GM23338 (cell line): Measurements from ENCODE around the gene RILPL1. TPM values are rescaled to one million over a fixed set of nuclear protein-coding genes. Genes with fewer than 3 reads are reported as not detected.
"Not testable (repeated sequence)": the region's sequence is repeated elsewhere in the genome, so short reads cannot be mapped to it uniquely, and the experiment has no call there.

ENCODE experiments used
- ATAC-seq: fragments of 200-7000 bp; cut with Tn5 transposase; 3 replicates; pipeline ENCODE4 v1.9.1; 2020
- DNase-seq: peaks from one replicate; pipeline ENCODE4 v3.0.0-alpha.2; 2015; ENCODE audit warnings: low spot score
- H2AFZ ChIP-seq: fragments of 200-600 bp; sonication (generic); 2 replicates; pipeline ENCODE4 v1.8.0; 2016; ENCODE audit warnings: antibody characterized with exemption, mild to moderate bottlenecking, moderate library complexity
- H3F3A ChIP-seq: fragments of 200-600 bp; sonication (generic); replicated peaks from 2 replicates; pipeline ENCODE4 v1.8.0; 2017; ENCODE audit warnings: antibody characterized with exemption, mixed run types, low read depth
- H3K27ac ChIP-seq: fragments of 200-600 bp; sonication (generic); 2 replicates; pipeline ENCODE4 v1.6.1; 2016; ENCODE audit warnings: low read depth
- H3K27me3 ChIP-seq: fragments of 200-600 bp; sonication (generic); 2 replicates; pipeline ENCODE4 v1.8.0; 2016; ENCODE audit warnings: mild to moderate bottlenecking, mixed run types, moderate library complexity; ENCODE audit not compliant: insufficient read depth
- H3K36me3 ChIP-seq: fragments of 200-600 bp; sonication (generic); 2 replicates; pipeline ENCODE4 v1.8.0; 2016; ENCODE audit warnings: mild to moderate bottlenecking; ENCODE audit not compliant: insufficient read depth
- H3K4me1 ChIP-seq: fragments of 200-600 bp; sonication (generic); 2 replicates; pipeline ENCODE4 v1.8.0; 2016; ENCODE audit warnings: mild to moderate bottlenecking, moderate library complexity; ENCODE audit not compliant: insufficient read depth
- H3K4me2 ChIP-seq: fragments of 200-600 bp; sonication (generic); 2 replicates; pipeline ENCODE4 v1.7.1; 2017; ENCODE audit warnings: mixed run types
- H3K4me3 ChIP-seq: fragments of 200-600 bp; sonication (generic); 2 replicates; pipeline ENCODE4 v1.6.1; 2016; ENCODE audit warnings: mixed run types
- H3K79me2 ChIP-seq: fragments of 200-600 bp; sonication (generic); replicated peaks from 2 replicates; pipeline ENCODE4 v1.8.0; 2017; ENCODE audit warnings: mild to moderate bottlenecking; ENCODE audit not compliant: insufficient read depth
- H3K9me2 ChIP-seq: fragments of 200-600 bp; sonication (generic); 2 replicates; pipeline ENCODE4 v1.8.0; 2017; ENCODE audit not compliant: insufficient read depth
- H4K20me1 ChIP-seq: fragments of 200-600 bp; sonication (generic); replicated peaks from 2 replicates; pipeline ENCODE4 v1.8.0; 2017; ENCODE audit warnings: mild to moderate bottlenecking; ENCODE audit not compliant: insufficient read depth
- H3K27ac Mint-ChIP-seq: 2 replicates; pipeline ENCODE4 v1.8.0; 2020; ENCODE audit warnings: inconsistent platforms, mild to moderate bottlenecking, moderate library complexity, mixed read lengths
- H3K27me3 Mint-ChIP-seq: 3 replicates; pipeline ENCODE4 v1.8.0; 2022; ENCODE audit warnings: low read depth, mild to moderate bottlenecking, moderate library complexity, mixed read lengths, inconsistent platforms; ENCODE audit not compliant: insufficient read depth, poor library complexity
- H3K36me3 Mint-ChIP-seq: 3 replicates; pipeline ENCODE4 v1.8.0; 2021; ENCODE audit warnings: low read depth, mild to moderate bottlenecking, inconsistent platforms, moderate library complexity, mixed read lengths
- H3K4me1 Mint-ChIP-seq: 3 replicates; pipeline ENCODE4 v1.8.0; 2020; ENCODE audit warnings: mild to moderate bottlenecking, inconsistent platforms, mixed read lengths
- H3K4me3 Mint-ChIP-seq: 3 replicates; pipeline ENCODE4 v1.8.0; 2021; ENCODE audit warnings: moderate library complexity, mild to moderate bottlenecking, inconsistent platforms, mixed read lengths
- H3K9me3 Mint-ChIP-seq: 3 replicates; pipeline ENCODE4 v1.8.0; 2020; ENCODE audit warnings: moderate library complexity, mild to moderate bottlenecking, inconsistent platforms, mixed read lengths
- CREB1 ChIP-seq: fragments of 250-450 bp; sonication (Bioruptor Pico); IDR thresholded peaks from 2 replicates; pipeline ENCODE4 v1.5.0; 2020; ENCODE audit warnings: low read depth, mild to moderate bottlenecking, moderate library complexity
- CTCF ChIP-seq, 2 experiments: fragments of 200-600 bp in 1 of 2; sonication (generic) in 1 of 2; conservative IDR thresholded peaks; 2 replicates each; pipeline versions ENCODE4 v1.5.1 to v1.6.1; 2016 to 2017; ENCODE audit warnings: antibody characterized with exemption in 2 of 2, low read depth in 2 of 2, mild to moderate bottlenecking in 2 of 2, moderate library complexity in 1 of 2
- EZH2phosphoT487 ChIP-seq: fragments of 200-600 bp; sonication (generic); IDR thresholded peaks from one replicate; pipeline ENCODE4 v1.8.1; 2018; ENCODE audit warnings: antibody characterized with exemption; ENCODE audit not compliant: unreplicated experiment
- ZNF462 ChIP-seq: fragments of 250-450 bp; sonication (Bioruptor Pico); IDR thresholded peaks from 2 replicates; pipeline ENCODE4 v1.5.0; 2020; ENCODE audit warnings: mild to moderate bottlenecking, moderate library complexity
- polyA plus RNA-seq: library from polyadenylated mRNA; unstranded; fragments of >200 nt; fragmentation: Nextera tagmentation; extraction: Ambion mirVana; gene quantifications from 2 replicates; pipeline ENCODE4 v1.2.1, GENCODE V29; 2016
- total RNA-seq: library from RNA; depleted of rRNA; stranded (reverse); fragments of >200 nt; shearing (Covaris generic); gene quantifications from 2 replicates; pipeline ENCODE4 v1.2.3, GENCODE V29; 2014

Gene RILPL1
- total and polyA plus RNA-seq, 2 experiments from 2014 or later, result 3.9 to 7.9 TPM

- Mint-ChIP-seq H3K27ac (no peak overlapping the region), H3K36me3 (no peaks in the 10 kb centered on the region; the same call in 2 of the 3 replicates), H3K4me3 (no peak overlapping the region), H3K4me1 (no peaks in the 10 kb centered on the region; the same call in 2 of the 3 replicates), H3K9me3 (no peaks in the 10 kb centered on the region; the same call in 2 of the 3 replicates), H3K27me3 (peaks cover 20% of the 10 kb centered on the region)
- Histone ChIP-seq H3K4me3 (no peak overlapping the region), H3F3A (no peaks in the 10 kb centered on the region), H3K27me3 (no peaks in the 10 kb centered on the region), H3K9me2 (no peaks in the 10 kb centered on the region), H3K79me2 (no peaks in the 10 kb centered on the region), H3K4me1 (no peaks in the 10 kb centered on the region), H3K4me2 (no peak overlapping the region), H3K27ac (no peak overlapping the region), H3K36me3 (no peaks in the 10 kb centered on the region), H4K20me1 (no peaks in the 10 kb centered on the region), H2AFZ (no peak overlapping the region)
- TF ChIP-seq EZH2phosphoT487 (no peak), CREB1 (no peak), ZNF462 (CRISPR knock-in tag) (no peak), CTCF (conservative IDR thresholded peaks at IDR 0.05; ENCODE audit: low read depth in 2 of 2) (no peak)
- no peak for DNase-seq
- ATAC-seq, result no peak
Measured at GRCh38 chr12:123482876-123483275, 50.6 kb downstream of the RILPL1 start.

- H3K27ac Mint-ChIP-seq, H3K36me3 Mint-ChIP-seq, DNase-seq, H3K4me3 ChIP-seq, H3K79me2 ChIP-seq, H3K27ac ChIP-seq, H3K36me3 ChIP-seq, H2AFZ ChIP-seq, H3K4me3 Mint-ChIP-seq, H3K4me1 ChIP-seq, H3K9me2 ChIP-seq, H3K4me1 Mint-ChIP-seq, H3F3A ChIP-seq, H4K20me1 ChIP-seq, H3K27me3 ChIP-seq, H3K9me3 Mint-ChIP-seq, H3K4me2 ChIP-seq, ATAC-seq: not testable (repeated sequence)
- peaks cover 14% of the 10 kb centered on the region for H3K27me3 Mint-ChIP-seq
Measured at GRCh38 chr12:123481251-123481650, 52.3 kb downstream of the RILPL1 start.
